MCF 10A (cell line): Measurements from ENCODE around the gene PPDPF. TPM values are rescaled to one million over a fixed set of nuclear protein-coding genes. Genes with fewer than 3 reads are reported as not detected.
"Not testable (repeated sequence)": the region's sequence is repeated elsewhere in the genome, so short reads cannot be mapped to it uniquely, and the experiment has no call there.

Experiments
- BruUV-seq: library from RNA; stranded (reverse); fragments of 400-500 nt; replicated peaks from 2 replicates; lab custom pipeline; 2021; lab: Mats Ljungman, UMichigan
- CTCF ChIA-PET: fragments of 300-600 bp; sonication (Branson Sonifier 250); formaldehyde crosslinking; extraction: SDS; loops from one replicate; lab custom pipeline; 2021; ENCODE audit warnings: antibody characterized with exemption, inconsistent platforms; lab: Yijun Ruan, JAX
- POLR2A ChIA-PET: fragments of 300-600, 350-650 bp; sonication (Branson Sonifier 250); formaldehyde crosslinking; extraction: SDS; loops from one replicate; lab custom pipeline; 2020; ENCODE audit warnings: antibody characterized with exemption, inconsistent platforms; lab: Yijun Ruan, JAX
- DNase-seq: peaks from one replicate; pipeline ENCODE4 v3.0.0-alpha.2; 2018; ENCODE audit not compliant: unreplicated experiment
- H3K27ac Mint-ChIP-seq: one replicate; pipeline ENCODE4 v1.8.0; 2022; ENCODE audit warnings: mild to moderate bottlenecking, low read depth, mixed read lengths; ENCODE audit not compliant: unreplicated experiment
- H3K27me3 Mint-ChIP-seq: one replicate; pipeline ENCODE4 v1.8.0; 2022; ENCODE audit warnings: mixed read lengths; ENCODE audit not compliant: insufficient read depth, unreplicated experiment
- H3K36me3 Mint-ChIP-seq: one replicate; pipeline ENCODE4 v1.8.0; 2022; ENCODE audit warnings: mild to moderate bottlenecking, moderate library complexity, mixed read lengths; ENCODE audit not compliant: insufficient read depth, unreplicated experiment
- H3K4me1 Mint-ChIP-seq: one replicate; pipeline ENCODE4 v1.8.0; 2022; ENCODE audit warnings: mixed read lengths; ENCODE audit not compliant: insufficient read depth, unreplicated experiment
- H3K4me3 Mint-ChIP-seq: one replicate; pipeline ENCODE4 v1.8.0; 2022; ENCODE audit warnings: mild to moderate bottlenecking, moderate library complexity, mixed read lengths; ENCODE audit not compliant: unreplicated experiment
- H3K9me3 Mint-ChIP-seq: one replicate; pipeline ENCODE4 v1.8.0; 2022; ENCODE audit warnings: mixed read lengths; ENCODE audit not compliant: unreplicated experiment
- CTCF ChIP-seq: fragments of 200-600 bp; IDR thresholded peaks from one replicate; pipeline ENCODE4 v1.8.0; 2022; ENCODE audit warnings: antibody characterized with exemption, mild to moderate bottlenecking; ENCODE audit not compliant: unreplicated experiment
- intact Hi-C: fragments of 100-400 bp; cut with micrococcal nuclease; formaldehyde crosslinking; loops from 2 replicates; pipeline ENCODE4 v1.14.1; 2022
- total RNA-seq: library from RNA; stranded (reverse); gene quantifications from 2 replicates; pipeline ENCODE4 v1.2.3, GENCODE V29; 2022

The PPDPF gene
- total RNA-seq, 1 experiment from 2014 or later = 315 TPM

DNA sequence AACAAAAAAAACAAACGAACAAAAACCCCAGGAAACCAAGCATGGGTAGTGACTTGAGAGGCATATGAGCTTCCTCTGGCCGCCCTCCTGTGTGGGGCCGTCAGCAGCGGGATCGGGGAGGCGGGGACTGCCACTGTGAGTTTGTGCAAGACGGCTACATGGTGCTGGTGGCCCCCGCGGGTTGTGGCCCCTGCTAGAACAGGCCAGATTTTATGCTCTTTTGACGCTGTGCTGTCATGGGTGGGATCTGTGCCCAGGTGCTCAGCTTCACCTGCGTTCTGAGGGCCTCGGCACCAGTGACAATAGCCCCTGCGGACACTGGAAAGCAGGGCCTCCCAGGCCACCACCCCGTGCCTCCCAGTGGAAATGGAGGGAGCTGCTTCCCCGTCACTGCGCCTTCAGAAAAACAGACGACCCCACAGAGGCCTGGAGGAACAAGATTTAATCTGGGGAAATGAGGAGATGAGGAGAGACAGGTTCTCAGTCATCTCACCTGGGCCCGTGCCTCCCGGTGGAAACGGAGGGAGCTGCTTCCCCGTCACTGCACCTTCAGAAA, 43.4 kb upstream of the PPDPF start:
- Mint-ChIP-seq H3K4me1 (peaks cover 8% of the 10 kb centered on the region), H3K36me3 (peaks cover 6% of the 10 kb centered on the region), H3K9me3 (no peaks in the 10 kb centered on the region), H3K4me3 (no peak overlapping the region), H3K27me3 (peaks cover 50% of the 10 kb centered on the region), H3K27ac (no peak overlapping the region)
- intact Hi-C loops = no loop called here
- no TSS peak for BruUV-seq
- ChIA-PET POLR2A (interaction anchor here (0.9 to 1.0 kb wide), 2 partner anchors 19 to 62 kb away, joined by 3 to 4 read pairs; no protein-coding TSS in a partner anchor), CTCF (interaction anchor here (1.0 to 3.6 kb wide), 2 partner anchors 17 to 19 kb away, joined by 4 to 10 read pairs; no protein-coding TSS in a partner anchor)
- no peak for TF ChIP-seq CTCF
- no peak for DNase-seq

- H3K36me3 Mint-ChIP-seq = peaks cover 6% of the 10 kb centered on the region
- H3K9me3 Mint-ChIP-seq = no peaks in the 10 kb centered on the region
- POLR2A ChIA-PET = interaction anchor here (0.9 kb wide), 1 partner anchor 61 kb away, joined by 3 read pairs; no protein-coding TSS in a partner anchor
- CTCF ChIA-PET = interaction anchor here (3.6 kb wide), 1 partner anchor 19 kb away, joined by 10 read pairs; no protein-coding TSS in a partner anchor
- DNase-seq = no peak
- no peak for TF ChIP-seq CTCF
- no TSS peak for BruUV-seq
- H3K4me3 Mint-ChIP-seq = no peak overlapping the region
- no peak overlapping the region for H3K27ac Mint-ChIP-seq
- intact Hi-C loops = no loop called here
- H3K27me3 Mint-ChIP-seq = peaks cover 58% of the 10 kb centered on the region
- peaks cover 14% of the 10 kb centered on the region for H3K4me1 Mint-ChIP-seq
These were observed 42.6 kb upstream of the PPDPF start for GRCh38 chr20:63477944-63478343.

DNA sequence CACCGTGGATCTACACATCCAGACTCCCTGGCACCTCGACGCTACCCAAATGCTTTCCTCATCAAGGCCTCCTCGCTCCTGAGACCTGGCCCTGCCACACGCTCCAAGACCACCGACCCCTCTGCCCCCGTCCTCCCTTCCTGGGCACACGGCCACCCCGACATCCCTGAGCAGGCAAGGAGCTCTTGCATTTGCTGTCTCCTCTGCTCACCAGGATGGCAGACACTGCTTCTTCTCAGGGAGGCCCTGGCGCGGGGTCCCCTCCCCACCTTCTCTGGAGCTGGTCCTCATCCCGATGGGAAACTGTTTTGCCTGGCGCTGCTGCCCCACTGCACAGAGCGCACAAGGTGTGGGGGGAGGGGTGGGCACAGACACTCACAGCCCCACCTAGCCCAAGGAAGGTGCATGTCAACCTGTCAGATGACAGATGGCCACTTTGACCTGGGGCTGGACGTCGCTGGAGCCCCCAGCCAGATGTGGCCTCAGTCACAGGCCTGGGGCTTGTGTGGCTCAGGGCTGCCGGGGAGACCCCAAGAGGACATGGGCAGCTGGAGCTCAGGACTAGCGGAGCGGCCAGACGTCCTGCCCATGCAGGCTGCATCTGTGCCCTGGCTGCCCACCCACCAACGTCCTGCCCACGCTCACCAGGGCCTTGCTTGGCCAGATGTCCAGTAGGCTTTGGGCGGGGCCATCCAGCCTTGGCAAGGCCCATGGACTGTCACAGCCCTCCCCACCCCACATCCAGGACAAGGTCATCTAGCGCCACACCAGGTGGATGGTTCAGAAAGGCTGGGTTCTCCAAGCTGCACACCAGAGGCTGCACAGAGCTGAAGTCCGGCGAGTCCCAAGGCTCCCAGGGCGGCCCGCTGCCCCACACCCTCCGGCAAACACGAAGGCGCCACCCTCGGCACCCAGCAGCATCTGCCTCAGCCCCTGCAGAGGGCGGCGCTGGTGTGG, 41.9 kb upstream of the PPDPF start:
- Mint-ChIP-seq H3K9me3 (no peaks in the 10 kb centered on the region), H3K27me3 (peaks cover 64% of the 10 kb centered on the region), H3K4me1 (peaks cover 17% of the 10 kb centered on the region), H3K36me3 (peaks cover 6% of the 10 kb centered on the region), H3K4me3 (no peak overlapping the region), H3K27ac (no peak overlapping the region)
- ChIA-PET POLR2A (interaction anchor here (0.9 kb wide), 1 partner anchor 61 kb away, joined by 3 read pairs; no protein-coding TSS in a partner anchor), CTCF (interaction anchor here (0.5 to 3.6 kb wide), 2 partner anchors 18 to 107 kb away, joined by 4 to 10 read pairs; no protein-coding TSS in a partner anchor)
- no TSS peak for BruUV-seq
- intact Hi-C loops = no loop called here
- DNase-seq = no peak
- TF ChIP-seq CTCF = no peak

- H3K9me3 Mint-ChIP-seq, POLR2A ChIA-PET, BruUV-seq, H3K36me3 Mint-ChIP-seq, H3K4me3 Mint-ChIP-seq, H3K27ac Mint-ChIP-seq, CTCF ChIA-PET: not testable (repeated sequence)
- Mint-ChIP-seq H3K4me1 (peaks cover 17% of the 10 kb centered on the region), H3K27me3 (peaks cover 61% of the 10 kb centered on the region)
- peak; percentile 16 for DNase-seq
- intact Hi-C loops = loop anchor here (5.0 kb wide), 1 partner anchor 173 kb away; no protein-coding TSS in a partner anchor
These were observed 40.7 kb upstream of the PPDPF start for GRCh38 chr20:63479695-63480419.
